Lower leg skin (tissue), 4 donors: Measurements from ENCODE around the gene CACNA1B. TPM values are rescaled to one million over a fixed set of nuclear protein-coding genes. Genes with fewer than 3 reads are reported as not detected.
A peak's percentile ranks its signal among the peaks of the same experiment; 100 is the strongest.

Experiments
- DNase-seq, 2 donors: peaks; one replicate each; pipeline ENCODE4 v3.0.0-alpha.2; 2019; ENCODE audit warnings: low spot score in 2 of 2
- H3K4me3 ChIP-seq: fragments of 200-600 bp; sonication (generic); 2 replicates; pipeline ENCODE4 v1.5.1; 2017; ENCODE audit warnings: mild to moderate bottlenecking, low read depth; ENCODE audit not compliant: poor library complexity, severe bottlenecking
- CTCF ChIP-seq, 3 donors: fragments of 450-650 bp; IDR thresholded peaks; one replicate each; pipeline ENCODE4 v1.5.1; 2016; ENCODE audit warnings: antibody characterized with exemption in 3 of 3, mild to moderate bottlenecking in 3 of 3, moderate library complexity in 2 of 3
- POLR2A ChIP-seq, 2 donors: fragments of 450-650 bp; IDR thresholded peaks; one replicate each; pipeline ENCODE4 v1.6.1; 2016 to 2017; ENCODE audit warnings: antibody characterized with exemption in 2 of 2, mild to moderate bottlenecking in 1 of 2, moderate library complexity in 1 of 2
- WGBS, 2 donors: methylation state at CpG; one replicate each; pipeline ENCODE4 v1.1.5; 2018; 5-methylcytosine and 5-hydroxymethylcytosine counted together
- intact Hi-C: fragments of 100-400 bp; cut with DNase I; formaldehyde crosslinking; loops from one replicate; pipeline ENCODE4 v1.15.0; 2023; ENCODE audit warnings: low total_unique reads
- total RNA-seq, 4 donors: library from RNA; depleted of rRNA; stranded (reverse); fragments of >200 nt; gene quantifications; one replicate each; pipeline ENCODE4 v1.1.0, GENCODE V29; 2016

CACNA1B gene
- total RNA-seq, 4 donors from 2014 or later = not detected

GRCh38 chr9:137832830-137833590 lies 44.6 kb upstream of the CACNA1B start:
- DNase-seq = no peak
- intact Hi-C loops = no loop called here
- WGBS, 2 donors = 79 to 80% methylated on average over 41 to 44 of the region's 44 CpGs
- TF ChIP-seq CTCF (IDR thresholded peaks at IDR 0.05) = no peak
- TF ChIP-seq POLR2A (IDR thresholded peaks at IDR 0.05) = no peak
- no peak overlapping the region for H3K4me3 ChIP-seq

DNA sequence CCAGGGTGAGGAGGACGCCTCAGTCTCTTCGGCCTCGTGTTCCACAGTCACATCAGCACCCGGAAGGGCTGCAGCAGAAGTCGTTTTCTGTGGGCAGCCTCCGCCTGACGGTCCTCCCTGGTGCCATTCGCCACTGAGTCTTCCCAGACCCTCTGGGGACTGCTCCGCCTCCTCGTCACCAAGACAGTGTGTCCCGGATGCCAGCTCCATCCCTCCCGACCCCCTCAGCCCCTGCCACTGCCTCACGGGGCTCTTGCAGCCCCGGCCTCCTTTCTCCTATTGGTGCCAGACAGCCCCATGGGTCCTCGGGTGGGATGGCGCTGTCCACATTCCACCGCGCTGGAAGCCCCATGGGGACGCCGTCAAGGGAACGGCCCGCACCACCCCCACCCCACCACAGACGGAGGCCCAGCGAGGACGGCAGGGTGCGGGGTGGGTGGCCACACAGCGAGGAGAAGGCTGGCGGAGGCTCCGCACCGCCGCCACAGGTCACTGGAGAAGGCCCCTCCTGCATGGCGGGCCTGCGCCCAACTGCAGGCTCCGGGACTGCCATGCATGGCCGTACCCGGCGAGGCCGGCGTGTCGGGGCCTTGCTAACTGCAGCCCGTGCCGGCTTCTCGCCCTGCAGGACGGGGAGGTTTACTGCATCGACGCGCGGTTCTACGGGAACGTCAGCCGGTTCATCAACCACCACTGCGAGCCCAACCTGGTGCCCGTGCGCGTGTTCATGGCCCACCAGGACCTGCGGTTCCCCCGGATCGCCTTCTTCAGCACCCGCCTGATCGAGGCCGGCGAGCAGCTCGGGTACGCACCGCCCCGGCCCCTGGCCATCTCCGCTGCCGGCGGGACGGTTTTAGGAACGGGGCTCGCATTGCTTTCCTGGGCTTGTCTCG lies 43.6 kb upstream of the CACNA1B start:
- intact Hi-C loops = no loop called here
- no peak overlapping the region for H3K4me3 ChIP-seq
- WGBS, 2 donors = 96 to 97% methylated on average over 62 to 73 of the region's 73 CpGs
- TF ChIP-seq CTCF (IDR thresholded peaks at IDR 0.05) = no peak
- TF ChIP-seq POLR2A (IDR thresholded peaks at IDR 0.05) = no peak
- peak in 1 of 2 donors; percentile 81 for DNase-seq

DNA sequence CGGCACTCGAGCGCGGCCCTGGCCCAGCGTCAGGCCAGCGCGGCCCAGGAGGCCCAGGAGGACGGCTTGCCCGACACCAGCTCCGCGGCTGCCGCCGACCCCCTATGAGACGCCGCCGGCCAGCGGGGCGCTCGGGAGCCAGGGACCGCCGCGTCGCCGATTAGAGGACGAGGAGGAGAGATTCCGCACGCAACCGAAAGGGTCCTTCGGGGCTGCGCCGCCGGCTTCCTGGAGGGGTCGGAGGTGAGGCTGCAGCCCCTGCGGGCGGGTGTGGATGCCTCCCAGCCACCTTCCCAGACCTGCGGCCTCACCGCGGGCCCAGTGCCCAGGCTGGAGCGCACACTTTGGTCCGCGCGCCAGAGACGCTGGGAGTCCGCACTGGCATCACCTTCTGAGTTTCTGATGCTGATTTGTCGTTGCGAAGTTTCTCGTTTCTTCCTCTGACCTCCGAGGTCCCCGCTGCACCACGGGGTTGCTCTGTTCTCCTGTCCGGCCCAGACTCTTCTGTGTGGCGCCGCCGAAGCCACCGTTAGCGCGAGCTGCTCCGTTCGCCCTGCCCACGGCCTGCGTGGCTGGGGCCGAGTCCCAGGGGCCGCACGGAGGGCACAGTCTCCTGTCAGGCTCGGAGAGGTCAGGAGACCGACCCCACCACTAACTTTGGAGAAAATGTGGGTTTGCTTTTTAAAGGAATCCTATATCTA lies 42.6 kb upstream of the CACNA1B start:
- TF ChIP-seq POLR2A (IDR thresholded peaks at IDR 0.05) (no peak), CTCF (IDR thresholded peaks at IDR 0.05) (no peak)
- WGBS, 2 donors = 97 to 98% methylated on average over 65 to 66 of the region's 66 CpGs
- intact Hi-C loops = no loop called here
- no peak overlapping the region for H3K4me3 ChIP-seq
- peak in 1 of 2 donors; percentile 82 for DNase-seq

DNA sequence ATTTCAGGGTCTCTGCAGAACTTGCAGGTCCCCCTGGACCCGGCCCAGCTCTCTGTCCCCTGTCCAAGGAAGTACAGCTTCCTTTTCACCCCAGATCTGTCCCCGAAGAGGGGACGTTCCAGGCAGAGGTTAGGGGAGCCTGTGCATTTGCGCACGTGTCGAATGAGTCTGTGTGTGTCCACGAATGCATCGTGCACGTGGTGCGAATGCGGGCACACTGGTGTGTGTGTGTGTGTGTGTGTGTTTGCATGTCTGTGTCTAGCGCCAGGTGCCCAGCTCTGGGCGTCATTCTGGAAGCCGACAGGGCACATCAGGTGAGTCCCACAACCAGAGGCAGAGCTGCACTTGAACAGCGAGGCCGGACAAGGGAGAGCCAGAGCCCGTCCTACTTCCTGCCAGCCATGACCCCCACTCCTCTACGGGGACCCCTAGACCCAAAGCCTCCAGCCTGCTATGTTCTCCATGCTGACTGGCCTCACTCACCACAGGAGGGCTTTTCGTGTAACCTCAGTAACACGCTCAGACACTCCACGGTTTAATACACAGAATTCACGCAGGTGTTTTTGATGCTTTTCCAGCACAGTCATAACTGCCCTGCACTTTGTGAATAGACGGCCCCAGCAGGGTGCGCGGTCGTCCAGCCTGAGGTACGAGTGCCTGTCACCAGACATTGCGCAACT lies 41.3 kb upstream of the CACNA1B start:
- no peak for DNase-seq
- intact Hi-C loops = no loop called here
- WGBS, 2 donors = 88 to 90% methylated on average over 28 of the region's 28 CpGs
- H3K4me3 ChIP-seq = no peak overlapping the region
- TF ChIP-seq CTCF (IDR thresholded peaks at IDR 0.05) = no peak
- TF ChIP-seq POLR2A (IDR thresholded peaks at IDR 0.05) = no peak

- no peak overlapping the region for H3K4me3 ChIP-seq
- no peak for TF ChIP-seq POLR2A (IDR thresholded peaks at IDR 0.05)
- TF ChIP-seq CTCF (IDR thresholded peaks at IDR 0.05) = no peak
- WGBS, 2 donors = 78% methylated on average over 12 of the region's 12 CpGs
- no peak for DNase-seq
- intact Hi-C loops = no loop called here
Measured at GRCh38 chr9:137836831-137837241, 40.7 kb upstream of the CACNA1B start.
